Measurements from ENCODE around the gene LGI2. TPM values are rescaled to one million over a fixed set of nuclear protein-coding genes. Genes with fewer than 3 reads are reported as not detected.

Gene LGI2
- polyA plus RNA-seq, 1 donor (not counting 4 experiments of a cell fraction or from before 2014, with no cell fraction given), result 0.69 TPM

GRCh38 chr4:24952667-24953066 is 78.1 kb downstream of the LGI2 start:
- Histone ChIP-seq H3K4me1 (ENCODE audit: control insufficient read depth, extremely low read depth, insufficient read depth, low read length) (no peaks in the 10 kb centered on the region), H3K36me3 (ENCODE audit: control insufficient read depth in 2 of 2, extremely low read depth in 1 of 2, insufficient read depth in 2 of 2, low read length in 2 of 2) (no peaks in the 10 kb centered on the region), H3K4me3 (ENCODE audit: control insufficient read depth in 2 of 3, extremely low read depth in 1 of 3, insufficient read depth in 2 of 3, low read depth in 1 of 3, low read length in 3 of 3) (no peak overlapping the region), H3K4me2 (ENCODE audit: control insufficient read depth, extremely low read depth, insufficient read depth, low read depth, low read length) (no peak overlapping the region), H3K79me2 (ENCODE audit: control insufficient read depth, insufficient read depth, low read length) (no peaks in the 10 kb centered on the region), H3K9ac (ENCODE audit: control insufficient read depth, extremely low read depth, insufficient read depth, low read length) (no peak overlapping the region), H2AFZ (ENCODE audit: control insufficient read depth, low read length) (no peak overlapping the region), H3K27ac (ENCODE audit: control insufficient read depth, insufficient read depth, low read length) (no peak overlapping the region), H3K9me3 (ENCODE audit: control insufficient read depth, low read depth, low read length) (no peaks in the 10 kb centered on the region), H4K20me1 (ENCODE audit: control insufficient read depth, extremely low read depth, insufficient read depth, low read length) (no peaks in the 10 kb centered on the region), H3K27me3 (ENCODE audit: control insufficient read depth, extremely low read depth, insufficient read depth, low read length) (no peaks in the 10 kb centered on the region), H3K9me1 (ENCODE audit: control insufficient read depth, extremely low read depth, insufficient read depth, low read length) (no peaks in the 10 kb centered on the region)
- FAIRE-seq (no peak), DNase-seq (ENCODE audit: low read depth, low spot score) (no peak)
- TF ChIP-seq EZH2 (IDR thresholded peaks at IDR 0.05; ENCODE audit: low read length), result no peak
- no peak for TF ChIP-seq CTCF (optimal IDR thresholded peaks at IDR 0.05 in 1 of 3, IDR thresholded peaks at IDR 0.05 in 1 of 3, conservative IDR thresholded peaks at IDR 0.05 in 1 of 3; ENCODE audit: extremely low read depth in 1 of 3, insufficient read depth in 2 of 3, low read length in 3 of 3)
- dilution Hi-C loops (cut with MboI; ENCODE audit: extremely low pct_ligation_motif_present, low sequenced_read_pairs), result no loop called here

GRCh38 chr4:24949970-24950369 is 80.8 kb downstream of the LGI2 start:
- Histone ChIP-seq H3K9me1 (ENCODE audit: control insufficient read depth, extremely low read depth, insufficient read depth, low read length) (no peaks in the 10 kb centered on the region), H3K27me3 (ENCODE audit: control insufficient read depth, extremely low read depth, insufficient read depth, low read length) (no peaks in the 10 kb centered on the region), H3K4me2 (ENCODE audit: control insufficient read depth, extremely low read depth, insufficient read depth, low read depth, low read length) (no peak overlapping the region), H4K20me1 (ENCODE audit: control insufficient read depth, extremely low read depth, insufficient read depth, low read length) (no peaks in the 10 kb centered on the region), H3K9ac (ENCODE audit: control insufficient read depth, extremely low read depth, insufficient read depth, low read length) (no peak overlapping the region), H3K4me3 (ENCODE audit: control insufficient read depth in 2 of 3, extremely low read depth in 1 of 3, insufficient read depth in 2 of 3, low read depth in 1 of 3, low read length in 3 of 3) (no peak overlapping the region), H3K27ac (ENCODE audit: control insufficient read depth, insufficient read depth, low read length) (no peak overlapping the region), H3K36me3 (ENCODE audit: control insufficient read depth in 2 of 2, extremely low read depth in 1 of 2, insufficient read depth in 2 of 2, low read length in 2 of 2) (no peaks in the 10 kb centered on the region), H3K4me1 (ENCODE audit: control insufficient read depth, extremely low read depth, insufficient read depth, low read length) (no peaks in the 10 kb centered on the region), H3K9me3 (ENCODE audit: control insufficient read depth, low read depth, low read length) (no peaks in the 10 kb centered on the region), H2AFZ (ENCODE audit: control insufficient read depth, low read length) (no peak overlapping the region), H3K79me2 (ENCODE audit: control insufficient read depth, insufficient read depth, low read length) (no peaks in the 10 kb centered on the region)
- DNase-seq (ENCODE audit: low read depth, low spot score) (no peak), FAIRE-seq (no peak)
- TF ChIP-seq CTCF (optimal IDR thresholded peaks at IDR 0.05 in 1 of 3, IDR thresholded peaks at IDR 0.05 in 1 of 3, conservative IDR thresholded peaks at IDR 0.05 in 1 of 3; ENCODE audit: extremely low read depth in 1 of 3, insufficient read depth in 2 of 3, low read length in 3 of 3) (no peak), EZH2 (IDR thresholded peaks at IDR 0.05; ENCODE audit: low read length) (no peak)
- dilution Hi-C loops (cut with MboI; ENCODE audit: extremely low pct_ligation_motif_present, low sequenced_read_pairs), result no loop called here

Other genes with a start within 250 kb of the LGI2 start
- gene SOD3, start 235.4 kb downstream of the LGI2 start, polyA plus RNA-seq, result 0.07 TPM in 1 of 3 replicates, not detected in the others
- gene CCDC149, start 117.9 kb downstream of the LGI2 start, polyA plus RNA-seq, result 2.0 to 3.5 TPM (median 2.1 TPM) in 3 replicates
- gene SEPSECS, start 129.5 kb upstream of the LGI2 start, polyA plus RNA-seq, result 3.2 to 6.6 TPM (median 4.6 TPM) in 3 replicates
- gene PI4K2B, start 203.1 kb upstream of the LGI2 start, polyA plus RNA-seq, result 7.8 to 16.7 TPM (median 8.7 TPM) in 3 replicates